Measurements from ENCODE around the gene KRABD2.
"Not testable (repeated sequence)": the region's sequence is repeated elsewhere in the genome, so short reads cannot be mapped to it uniquely, and the experiment has no call there.

KRABD2 gene

GRCh38 chr17:8376271-8377067, at the start of gene KRABD2:
Gene KRABD2 (minus strand): TSS chr17:8376704.
- DNase-seq (ENCODE audit: low spot score) = peak; percentile 50

DNA sequence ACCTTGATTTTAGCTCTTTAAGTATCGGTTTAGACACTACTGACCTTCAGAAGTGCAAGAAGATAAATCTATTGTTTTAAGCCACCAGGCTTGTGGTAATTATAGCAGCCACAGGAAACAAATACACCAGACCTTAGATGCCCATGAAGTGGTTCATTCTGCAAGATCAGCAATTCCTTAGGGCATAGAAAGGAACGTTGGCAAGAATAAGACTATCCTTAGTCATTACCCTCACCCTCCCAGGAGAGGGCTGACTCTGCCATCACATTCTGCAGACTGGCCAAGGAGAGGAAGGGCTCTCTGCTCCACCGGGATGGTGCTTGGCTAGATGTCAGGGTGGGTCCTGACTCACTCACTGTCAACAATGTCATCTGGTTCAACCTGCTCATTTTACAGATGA, 45.1 kb upstream of the KRABD2 start:
- DNase-seq (ENCODE audit: low spot score) = no peak

GRCh38 chr17:8420041-8420934, 43.8 kb upstream of the KRABD2 start:
- peak; percentile 50 for DNase-seq (ENCODE audit: low spot score)

- DNase-seq (ENCODE audit: low spot score) = no peak
Measured at GRCh38 chr17:8419305-8419704, 42.8 kb upstream of the KRABD2 start.

- DNase-seq (ENCODE audit: low spot score) = no peak
Measured at GRCh38 chr17:8418471-8418870, 42.0 kb upstream of the KRABD2 start.

GRCh38 chr17:8417806-8418205, 41.3 kb upstream of the KRABD2 start:
- DNase-seq (ENCODE audit: low spot score) = no peak

DNA sequence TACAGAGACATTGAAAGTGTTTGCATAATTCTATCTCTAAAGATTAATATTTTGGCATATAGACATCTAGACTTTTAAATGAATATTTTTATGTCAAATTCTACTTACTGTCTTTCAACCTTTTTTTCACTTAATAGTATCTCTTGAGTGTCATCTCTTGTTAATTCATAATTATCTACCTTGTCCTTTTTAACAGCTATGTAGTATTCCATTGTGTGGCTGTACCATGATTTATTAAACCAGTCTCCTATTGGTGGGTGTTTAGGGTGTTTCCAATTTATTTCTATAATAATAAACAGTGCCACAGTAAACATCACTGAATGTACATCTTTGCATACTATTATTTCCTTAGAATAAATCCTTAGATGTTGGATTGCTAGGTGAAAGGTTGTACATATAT, 37.4 kb upstream of the KRABD2 start:
- no peak for DNase-seq (ENCODE audit: low spot score)

DNA sequence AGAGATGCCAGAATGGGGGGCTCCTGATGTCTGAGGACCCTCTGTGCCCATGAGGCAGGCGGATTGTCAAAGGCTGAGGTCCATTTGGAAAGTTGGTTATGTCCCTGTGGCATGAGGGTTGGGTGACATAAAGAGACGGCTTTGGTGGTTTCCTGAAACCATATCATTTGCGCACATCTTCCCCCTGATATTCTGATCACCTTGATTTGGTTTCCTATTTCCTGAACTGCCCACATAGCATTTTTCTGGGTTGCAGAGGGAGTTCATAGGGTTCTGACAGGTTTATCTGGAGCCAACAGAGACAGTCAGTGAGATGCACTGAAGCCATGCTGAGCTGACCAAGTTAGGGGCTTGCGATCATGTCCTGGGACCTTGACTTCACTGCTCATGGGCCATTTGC, 36.8 kb upstream of the KRABD2 start:
- no peak for DNase-seq (ENCODE audit: low spot score)

DNA sequence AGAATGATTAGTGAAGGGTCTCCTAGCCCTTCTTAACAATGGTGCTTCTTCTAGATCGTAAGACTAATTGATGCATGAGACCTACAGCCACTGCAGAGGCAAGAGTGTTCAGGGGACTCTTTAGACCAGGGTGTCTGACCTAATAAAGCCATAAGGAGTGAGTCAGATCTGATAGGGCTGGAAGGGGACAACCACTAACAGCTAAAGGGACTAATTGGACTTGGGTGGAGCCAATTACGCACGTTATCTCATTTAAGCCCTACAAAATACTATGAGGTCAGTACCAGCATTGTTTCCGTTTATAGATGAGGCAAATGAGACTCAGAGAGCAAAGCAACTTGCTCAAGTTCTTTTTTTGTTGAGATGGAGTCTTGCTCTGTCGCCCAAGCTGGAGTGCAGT, 35.6 kb upstream of the KRABD2 start:
- DNase-seq (ENCODE audit: low spot score) = peak; percentile 79

GRCh38 chr17:8410883-8411238, 34.4 kb upstream of the KRABD2 start:
- DNase-seq (ENCODE audit: low spot score) = no peak

- peak; percentile 87 for DNase-seq (ENCODE audit: low spot score)
Measured at GRCh38 chr17:8409966-8410882, 33.7 kb upstream of the KRABD2 start.

DNA sequence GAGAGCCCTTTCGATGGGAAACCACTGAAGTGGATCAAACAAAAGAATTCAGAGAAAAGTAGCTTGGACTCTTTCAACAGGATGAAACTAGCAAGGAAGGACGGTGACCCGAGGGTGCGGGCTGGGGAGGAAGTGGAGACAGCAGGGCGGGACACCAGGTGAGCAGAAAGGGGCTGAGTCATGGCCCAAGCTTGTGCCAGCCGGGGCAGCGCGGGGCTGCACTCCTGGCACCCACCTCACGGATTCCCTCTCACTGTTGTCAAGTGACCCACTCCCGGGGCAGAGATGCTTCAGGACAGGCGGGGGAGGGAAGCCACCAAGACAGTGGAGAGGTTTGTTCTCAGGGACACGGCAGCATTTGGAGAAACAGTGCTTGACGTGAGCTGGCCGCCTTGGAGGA, 31.9 kb upstream of the KRABD2 start:
- DNase-seq (ENCODE audit: low spot score) = peak; percentile 20

DNA sequence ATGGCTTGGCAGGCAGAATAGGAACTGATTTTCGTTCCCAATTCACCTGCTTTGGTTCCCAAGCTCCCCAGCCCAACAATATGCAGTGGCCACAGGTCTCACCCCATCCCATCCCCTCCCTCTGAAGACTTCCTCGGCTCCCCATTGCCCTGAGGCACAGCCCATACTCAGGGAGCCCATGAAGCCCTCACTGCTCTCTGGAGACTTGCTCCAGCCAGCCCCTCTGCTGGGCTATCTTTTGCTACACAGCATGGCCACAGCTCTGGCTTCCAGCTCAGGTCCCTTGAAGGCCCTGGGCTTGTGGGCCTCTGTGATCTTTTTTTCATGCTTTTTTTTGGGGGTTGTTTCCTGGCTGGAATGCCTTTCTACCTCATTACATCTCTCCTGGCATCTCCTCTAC, 29.7 kb upstream of the KRABD2 start:
- no peak for DNase-seq (ENCODE audit: low spot score)

DNA sequence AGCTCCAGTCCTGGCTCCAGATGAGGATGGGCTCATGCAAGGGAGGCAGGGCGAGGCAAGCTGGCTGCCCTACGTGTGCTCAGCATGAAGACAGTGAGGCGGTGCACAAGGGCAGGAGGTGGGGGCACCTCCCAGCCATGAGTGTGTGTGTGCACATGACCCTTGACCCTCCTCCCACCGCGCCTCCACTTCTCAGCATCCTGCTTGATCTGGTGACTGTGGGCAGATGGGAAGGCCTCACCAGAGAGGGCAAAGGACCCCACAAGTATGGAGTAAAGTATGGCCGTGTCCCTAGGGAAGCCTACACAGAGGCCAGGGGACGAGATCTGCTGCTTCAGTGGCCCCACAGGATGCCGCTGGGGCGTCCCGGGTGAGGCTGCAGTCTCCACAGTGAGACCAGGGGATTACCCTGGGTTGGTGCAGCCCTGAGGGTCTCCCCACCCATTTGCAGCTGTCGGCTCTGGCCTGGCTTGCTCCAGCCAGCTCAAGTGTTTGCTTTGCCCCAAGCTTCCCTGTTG, 29.1 kb upstream of the KRABD2 start:
- no peak for DNase-seq (ENCODE audit: low spot score)

- no peak for DNase-seq (ENCODE audit: low spot score)
Measured at GRCh38 chr17:8402921-8403536, 26.5 kb upstream of the KRABD2 start.

GRCh38 chr17:8401107-8401506, 24.6 kb upstream of the KRABD2 start:
- DNase-seq (ENCODE audit: low spot score) = no peak

DNA sequence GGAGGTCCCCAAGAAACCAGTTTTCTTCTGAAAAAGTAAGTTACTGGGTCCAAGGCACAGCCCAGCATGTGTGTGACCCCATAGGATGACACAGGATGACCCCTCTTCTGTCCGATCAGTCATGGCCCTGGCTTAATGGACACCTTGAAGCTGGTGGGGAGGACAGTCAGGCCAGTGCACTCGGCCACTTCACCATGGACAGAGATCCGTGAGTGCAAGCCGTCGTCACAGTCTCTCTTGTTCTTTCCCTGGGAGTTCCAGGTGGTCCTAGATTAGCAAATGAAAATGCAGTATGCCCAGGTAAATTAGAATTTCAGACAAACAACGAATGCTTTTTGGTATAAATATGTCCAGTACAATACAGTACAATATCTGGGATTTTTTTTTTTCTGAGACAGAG, 22.5 kb upstream of the KRABD2 start:
- no peak for DNase-seq (ENCODE audit: low spot score)

DNA sequence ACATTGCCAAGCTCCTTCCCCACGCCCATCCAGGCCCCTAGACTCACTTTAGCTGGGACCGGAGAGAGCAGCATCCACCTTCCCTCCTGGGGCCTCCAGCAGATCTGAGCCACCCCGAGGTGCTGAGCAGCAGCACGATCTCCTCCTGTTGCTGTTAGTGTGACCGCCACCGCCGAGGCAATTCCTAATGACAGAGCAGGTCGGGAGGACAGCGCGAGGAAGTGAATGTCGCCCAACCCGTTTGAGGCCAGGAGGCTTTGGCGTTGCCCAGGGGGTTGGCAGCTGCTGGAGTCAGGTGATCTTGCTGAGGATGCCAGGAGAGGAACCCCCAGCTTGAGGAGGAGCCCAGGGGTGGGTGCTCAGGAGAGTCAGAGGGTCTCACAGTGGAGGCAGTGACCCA, 21.1 kb upstream of the KRABD2 start, which contains the start of gene RNF222:
Gene RNF222 (minus strand): TSS at position 192 of the 400 bp plus-strand sequence. CDS start 4,366 bp downstream, outside the sequence.
- no peak for DNase-seq (ENCODE audit: low spot score)

- not testable (repeated sequence) for DNase-seq (ENCODE audit: low spot score)
Measured at GRCh38 chr17:8394497-8394896, 18.0 kb upstream of the KRABD2 start.

- peak; percentile 63 for DNase-seq (ENCODE audit: low spot score)
Measured at GRCh38 chr17:8393470-8394231, 17.1 kb upstream of the KRABD2 start.
